HG03432 (cell line): ENCODE measurements around the gene MYH8.
A peak's percentile ranks its signal among the peaks of the same experiment; 100 is the strongest.

Experiments used
- ATAC-seq: cut with Tn5 transposase; IDR thresholded peaks from one replicate; pipeline ENCODE4 v1.9.1; 2021; ENCODE audit warnings: mild to moderate bottlenecking, moderate library complexity; ENCODE audit not compliant: unreplicated experiment

The MYH8 gene

GRCh38 chr17:10421900-10422542, at the start of gene MYH8:
Gene MYH8, minus strand, starts transcription at chr17:10421950. Its CDS starts 1,723 bp downstream, at chr17:10420227.
- ATAC-seq, result no peak

- no peak for ATAC-seq
Observed at GRCh38 chr17:10469459-10469858, 47.7 kb upstream of the MYH8 start, which contains the start of gene MYH4. Gene MYH4, minus strand, starts transcription at chr17:10469559. Its CDS starts 2,814 bp downstream, at chr17:10466745.

- ATAC-seq, result no peak
Observed at GRCh38 chr17:10463402-10463801, 41.7 kb upstream of the MYH8 start.

GRCh38 chr17:10460062-10460461, 38.3 kb upstream of the MYH8 start:
- no peak for ATAC-seq

GRCh38 chr17:10458701-10459100, 37.0 kb upstream of the MYH8 start:
- ATAC-seq, result no peak

GRCh38 chr17:10457952-10458351, 36.2 kb upstream of the MYH8 start:
- no peak for ATAC-seq

- ATAC-seq, result no peak
Observed at GRCh38 chr17:10447026-10447931, 25.5 kb upstream of the MYH8 start.

- no peak for ATAC-seq
Observed at GRCh38 chr17:10439816-10440215, 18.1 kb upstream of the MYH8 start.

GRCh38 chr17:10435096-10435495, 13.3 kb upstream of the MYH8 start:
- ATAC-seq, result no peak

- ATAC-seq, result no peak
Observed at GRCh38 chr17:10429421-10430045, 7.8 kb upstream of the MYH8 start.

GRCh38 chr17:10428781-10429180, 7.0 kb upstream of the MYH8 start:
- no peak for ATAC-seq

- ATAC-seq, result no peak
Observed at GRCh38 chr17:10421211-10421610, 539 bp downstream of the MYH8 start.

- ATAC-seq, result no peak
Observed at GRCh38 chr17:10420811-10421210, 939 bp downstream of the MYH8 start.

GRCh38 chr17:10417431-10417830, 4.3 kb downstream of the MYH8 start:
- ATAC-seq, result no peak

GRCh38 chr17:10415161-10415560, 6.6 kb downstream of the MYH8 start:
- no peak for ATAC-seq

GRCh38 chr17:10403589-10403988, 18.2 kb downstream of the MYH8 start:
- ATAC-seq, result no peak

GRCh38 chr17:10398352-10398751, 23.4 kb downstream of the MYH8 start:
- no peak for ATAC-seq

- ATAC-seq, result no peak
Observed at GRCh38 chr17:10396524-10397163, 25.1 kb downstream of the MYH8 start.

GRCh38 chr17:10394201-10394887, 27.4 kb downstream of the MYH8 start:
- peak; percentile 88 for ATAC-seq

GRCh38 chr17:10392880-10393279, 28.9 kb downstream of the MYH8 start:
- no peak for ATAC-seq

GRCh38 chr17:10385871-10386270, 35.9 kb downstream of the MYH8 start:
- no peak for ATAC-seq
